Ascending aorta (tissue), 2 donors: ENCODE data around the gene IL17RA. TPM values are rescaled to one million over a fixed set of nuclear protein-coding genes. Genes with fewer than 3 reads are reported as not detected.

ENCODE experiments used
- DNase-seq, 2 donors: peaks; one replicate each; pipeline ENCODE4 v3.0.0-alpha.2; 2019; ENCODE audit warnings: low spot score in 2 of 2
- H3K27ac ChIP-seq, 2 donors: fragments of 200-600 bp; sonication (generic); one replicate each; pipeline ENCODE4 v1.5.1; 2016 to 2017; ENCODE audit warnings: mild to moderate bottlenecking in 1 of 2
- H3K27me3 ChIP-seq: fragments of 200-600 bp; sonication (generic); one replicate; pipeline ENCODE4 v1.5.1; 2017
- H3K36me3 ChIP-seq, 2 donors: fragments of 200-600 bp; sonication (generic); one replicate each; pipeline ENCODE4 v1.5.1; 2016
- H3K4me1 ChIP-seq, 2 donors: fragments of 200-600 bp; sonication (generic); one replicate each; pipeline ENCODE4 v1.5.1; 2016 to 2017; ENCODE audit warnings: mild to moderate bottlenecking in 1 of 2
- H3K4me3 ChIP-seq, 2 donors: fragments of 200-600 bp; sonication (generic); one replicate each; pipeline ENCODE4 v1.5.1; 2016 to 2017; ENCODE audit warnings: mild to moderate bottlenecking in 1 of 2
- H3K9me3 ChIP-seq, 2 donors: fragments of 200-600 bp; sonication (generic); one replicate each; pipeline ENCODE4 v1.5.1; 2016
- intact Hi-C: fragments of 100-400 bp; cut with DNase I; formaldehyde crosslinking; loops from one replicate; pipeline ENCODE4 v1.15.1; 2023
- total RNA-seq: library from RNA; depleted of rRNA; stranded (reverse); fragments of >200 nt; gene quantifications from one replicate; pipeline ENCODE4 v1.1.0, GENCODE V29; 2016
- TF ChIP-seq, protein P1 (sequence below), 3 experiments: fragments of 200-600 bp in 2 of 3; fragments of 450-650 bp in 1 of 3; sonication (generic) in 2 of 3; IDR thresholded peaks; one replicate each; pipeline ENCODE4 v1.5.1; 2016 to 2019; ENCODE audit warnings: antibody characterized with exemption in 3 of 3, mild to moderate bottlenecking in 1 of 3, moderate library complexity in 1 of 3

Gene IL17RA
- total RNA-seq, 1 donor from 2014 or later, result 84.1 TPM

GRCh38 chr22:17093081-17093480 lies 8.3 kb downstream of the IL17RA start:
- intact Hi-C loops, result no loop called here
- DNase-seq, result no peak
- H3K4me3 ChIP-seq, result no peak overlapping the region
- H3K27me3 ChIP-seq, result no peaks in the 10 kb centered on the region
- H3K36me3 ChIP-seq, result peaks cover 0 to 12% of the 10 kb centered on the region in 2 donors
- TF ChIP-seq, protein P1, sequence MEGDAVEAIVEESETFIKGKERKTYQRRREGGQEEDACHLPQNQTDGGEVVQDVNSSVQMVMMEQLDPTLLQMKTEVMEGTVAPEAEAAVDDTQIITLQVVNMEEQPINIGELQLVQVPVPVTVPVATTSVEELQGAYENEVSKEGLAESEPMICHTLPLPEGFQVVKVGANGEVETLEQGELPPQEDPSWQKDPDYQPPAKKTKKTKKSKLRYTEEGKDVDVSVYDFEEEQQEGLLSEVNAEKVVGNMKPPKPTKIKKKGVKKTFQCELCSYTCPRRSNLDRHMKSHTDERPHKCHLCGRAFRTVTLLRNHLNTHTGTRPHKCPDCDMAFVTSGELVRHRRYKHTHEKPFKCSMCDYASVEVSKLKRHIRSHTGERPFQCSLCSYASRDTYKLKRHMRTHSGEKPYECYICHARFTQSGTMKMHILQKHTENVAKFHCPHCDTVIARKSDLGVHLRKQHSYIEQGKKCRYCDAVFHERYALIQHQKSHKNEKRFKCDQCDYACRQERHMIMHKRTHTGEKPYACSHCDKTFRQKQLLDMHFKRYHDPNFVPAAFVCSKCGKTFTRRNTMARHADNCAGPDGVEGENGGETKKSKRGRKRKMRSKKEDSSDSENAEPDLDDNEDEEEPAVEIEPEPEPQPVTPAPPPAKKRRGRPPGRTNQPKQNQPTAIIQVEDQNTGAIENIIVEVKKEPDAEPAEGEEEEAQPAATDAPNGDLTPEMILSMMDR (IDR thresholded peaks at IDR 0.05), result no peak
- H3K27ac ChIP-seq, result no peak overlapping the region
- H3K9me3 ChIP-seq, result no peaks in the 10 kb centered on the region
- no peaks in the 10 kb centered on the region for H3K4me1 ChIP-seq

DNA sequence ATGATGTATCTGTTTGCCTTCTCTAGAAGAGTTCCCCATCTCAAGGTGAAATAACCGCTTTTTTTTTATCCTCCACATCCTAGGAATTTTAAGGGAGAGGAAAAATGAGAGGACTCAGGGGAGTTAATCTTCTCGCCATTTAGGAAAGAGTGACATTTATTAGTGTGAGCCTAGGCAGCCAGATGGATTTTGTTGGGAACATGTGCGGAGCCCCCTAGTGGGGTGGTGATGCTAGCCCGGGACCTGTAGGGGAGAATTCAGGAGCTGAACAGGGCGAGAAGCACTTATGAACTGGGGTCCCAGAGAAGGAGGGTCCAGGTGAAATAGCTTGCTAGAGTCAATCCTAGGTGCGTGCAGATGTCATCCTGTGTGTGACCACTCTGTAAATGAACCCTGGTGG lies 10.7 kb downstream of the IL17RA start:
- no peak overlapping the region for H3K27ac ChIP-seq
- H3K9me3 ChIP-seq, result no peaks in the 10 kb centered on the region
- DNase-seq, result no peak
- H3K4me1 ChIP-seq, result no peaks in the 10 kb centered on the region
- H3K27me3 ChIP-seq, result no peaks in the 10 kb centered on the region
- intact Hi-C loops, result no loop called here
- TF ChIP-seq, protein P1 (IDR thresholded peaks at IDR 0.05), result peak in 1 of 3 experiments; percentile 12
- H3K36me3 ChIP-seq, result peaks cover 24 to 36% of the 10 kb centered on the region in 2 donors
- no peak overlapping the region for H3K4me3 ChIP-seq

DNA sequence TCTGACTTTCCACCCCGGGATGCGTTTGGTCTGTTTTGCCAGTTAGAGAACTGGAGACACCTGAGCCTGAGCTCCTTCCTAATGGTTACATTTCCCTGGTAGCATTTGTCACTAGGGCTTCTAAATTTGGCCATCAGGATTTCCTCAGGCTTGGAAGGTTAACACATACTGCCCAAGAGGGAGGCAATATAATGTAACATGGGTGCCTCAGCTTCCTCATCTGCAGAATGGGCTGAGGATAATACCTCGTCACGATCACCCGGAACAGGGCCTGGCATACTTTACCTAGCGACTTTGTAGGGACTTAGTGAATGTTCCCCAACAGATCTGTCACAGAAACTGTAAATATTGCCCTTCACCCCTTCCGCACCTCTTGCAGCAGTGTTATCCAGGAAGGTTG lies 11.3 kb downstream of the IL17RA start:
- H3K27me3 ChIP-seq, result no peaks in the 10 kb centered on the region
- intact Hi-C loops, result no loop called here
- H3K27ac ChIP-seq, result no peak overlapping the region
- H3K9me3 ChIP-seq, result no peaks in the 10 kb centered on the region
- no peak for DNase-seq
- TF ChIP-seq, protein P1 (IDR thresholded peaks at IDR 0.05), result no peak
- no peak overlapping the region for H3K4me3 ChIP-seq
- H3K36me3 ChIP-seq, result peaks cover 30 to 41% of the 10 kb centered on the region in 2 donors
- H3K4me1 ChIP-seq, result no peaks in the 10 kb centered on the region

GRCh38 chr22:17097062-17097461 lies 12.3 kb downstream of the IL17RA start:
- intact Hi-C loops, result no loop called here
- no peak for DNase-seq
- no peak overlapping the region for H3K27ac ChIP-seq
- no peak overlapping the region for H3K4me3 ChIP-seq
- no peaks in the 10 kb centered on the region for H3K27me3 ChIP-seq
- H3K4me1 ChIP-seq, result no peaks in the 10 kb centered on the region
- no peaks in the 10 kb centered on the region for H3K9me3 ChIP-seq
- H3K36me3 ChIP-seq, result peaks cover 39 to 51% of the 10 kb centered on the region in 2 donors
- TF ChIP-seq, protein P1 (IDR thresholded peaks at IDR 0.05), result no peak

- no peak overlapping the region for H3K27ac ChIP-seq
Observed at GRCh38 chr22:17097701-17098100, 12.9 kb downstream of the IL17RA start.

More at GRCh38 chr22:17097701-17098100, 12.9 kb downstream of the IL17RA start:
- Histone ChIP-seq H3K4me1 (no peaks in the 10 kb centered on the region), H3K27me3 (no peaks in the 10 kb centered on the region), H3K9me3 (no peaks in the 10 kb centered on the region), H3K4me3 (no peak overlapping the region), H3K36me3 (peaks cover 45 to 57% of the 10 kb centered on the region in 2 donors)
- TF ChIP-seq, protein P1 (IDR thresholded peaks at IDR 0.05), result no peak
- no peak for DNase-seq
- intact Hi-C loops, result no loop called here
